ENCODE measurements around the gene IPCEF1.
"Not testable (repeated sequence)": the region's sequence is repeated elsewhere in the genome, so short reads cannot be mapped to it uniquely, and the experiment has no call there.

Gene IPCEF1

DNA sequence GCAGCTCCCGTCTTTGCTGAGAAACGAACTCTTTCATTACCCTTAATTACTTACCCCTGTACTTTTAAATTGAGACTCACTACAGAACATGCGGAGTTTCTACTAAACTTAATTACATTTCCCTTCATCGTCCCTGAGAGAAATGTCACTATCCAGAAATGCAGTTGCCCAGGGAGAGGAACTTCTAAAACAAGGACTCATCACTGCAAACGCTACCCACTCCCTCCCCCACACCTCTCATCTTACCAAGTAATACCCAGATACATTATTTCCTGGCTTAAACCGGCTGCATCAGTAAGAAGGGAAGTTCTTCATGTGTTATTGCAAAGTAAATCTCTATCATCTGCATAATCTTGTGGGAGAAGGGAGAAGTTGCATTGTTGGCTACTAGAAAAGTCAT lies 138.3 kb downstream of the IPCEF1 start:
- DNase-seq = peak in 1 of 5 experiments; percentile 20

DNA sequence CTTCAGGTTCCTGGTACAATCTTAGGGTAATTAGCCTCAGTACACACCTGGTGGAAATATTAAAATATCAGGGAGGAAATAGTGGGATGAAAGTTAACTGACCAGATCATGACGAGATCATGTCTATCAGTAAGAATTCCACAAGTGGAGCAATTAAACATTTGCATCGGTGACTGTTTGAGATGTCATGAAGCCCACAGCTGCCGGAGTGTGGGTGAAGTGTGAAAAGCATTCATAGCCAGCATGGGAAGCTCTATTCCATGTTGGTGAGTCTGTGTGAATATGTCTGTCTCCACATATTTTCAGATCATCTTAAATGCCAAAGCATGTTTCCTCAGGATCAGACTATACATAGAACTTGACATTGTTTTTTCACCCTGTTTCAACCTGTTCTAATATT lies 142.8 kb downstream of the IPCEF1 start:
- no peak for DNase-seq

DNA sequence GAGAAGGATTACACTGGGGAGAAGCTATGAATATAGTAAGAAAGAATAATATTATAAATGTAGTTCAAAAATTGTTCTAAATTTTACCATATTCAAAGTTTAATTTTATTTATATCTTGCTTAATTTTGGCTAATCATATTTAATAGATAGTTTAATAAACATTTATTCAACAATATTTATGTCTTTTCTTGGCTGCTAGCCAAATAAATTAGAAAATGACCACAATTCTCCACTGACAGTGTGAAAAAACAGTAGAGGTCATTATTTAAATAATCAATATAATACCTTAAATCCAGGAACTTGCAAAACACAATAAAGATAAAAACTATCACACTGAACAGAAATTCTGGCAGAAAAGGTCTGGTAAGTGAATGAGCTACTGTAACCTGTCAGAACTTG lies 145.9 kb downstream of the IPCEF1 start:
- DNase-seq = no peak

DNA sequence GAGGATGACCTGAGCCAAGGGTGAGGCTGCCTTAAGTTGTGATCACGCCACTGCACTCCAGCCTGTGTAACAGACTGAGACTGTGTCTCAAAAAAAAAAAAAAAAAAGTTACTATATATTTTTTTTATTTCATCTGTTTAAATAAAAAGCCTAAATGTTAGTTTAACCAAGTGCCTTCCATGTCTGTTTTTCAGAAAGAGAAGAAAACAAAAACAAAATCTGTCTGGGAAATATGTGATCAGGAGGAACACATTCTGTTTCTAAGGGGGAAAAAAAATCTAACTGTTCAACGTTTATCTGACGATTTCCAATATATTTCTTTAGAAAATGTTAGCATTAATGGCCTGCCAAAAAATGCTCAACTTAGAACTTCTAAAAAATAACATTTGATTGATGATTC lies 147.0 kb downstream of the IPCEF1 start:
- no peak for DNase-seq

DNA sequence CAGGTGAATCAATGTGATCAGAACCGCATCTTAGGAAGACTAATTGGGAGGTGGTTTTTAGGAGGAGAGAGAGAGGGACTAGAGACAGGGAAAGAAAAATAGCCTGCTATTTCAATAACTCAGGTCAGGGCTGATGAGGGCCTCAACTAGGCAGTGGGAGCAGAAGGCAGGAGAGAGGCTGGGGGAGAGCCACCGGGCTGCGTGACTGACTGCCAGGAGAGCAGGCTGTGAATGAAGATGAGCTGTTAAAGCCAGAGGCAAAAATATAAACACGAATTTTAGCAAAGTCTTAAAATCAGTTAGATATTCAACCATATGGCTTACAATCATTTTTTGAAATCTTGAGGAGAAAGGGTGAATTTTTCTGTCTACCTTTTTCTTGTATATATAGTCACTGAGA lies 149.6 kb downstream of the IPCEF1 start:
- DNase-seq = no peak

GRCh38 chr6:154206141-154206540 lies 150.5 kb downstream of the IPCEF1 start:
- DNase-seq = no peak

DNA sequence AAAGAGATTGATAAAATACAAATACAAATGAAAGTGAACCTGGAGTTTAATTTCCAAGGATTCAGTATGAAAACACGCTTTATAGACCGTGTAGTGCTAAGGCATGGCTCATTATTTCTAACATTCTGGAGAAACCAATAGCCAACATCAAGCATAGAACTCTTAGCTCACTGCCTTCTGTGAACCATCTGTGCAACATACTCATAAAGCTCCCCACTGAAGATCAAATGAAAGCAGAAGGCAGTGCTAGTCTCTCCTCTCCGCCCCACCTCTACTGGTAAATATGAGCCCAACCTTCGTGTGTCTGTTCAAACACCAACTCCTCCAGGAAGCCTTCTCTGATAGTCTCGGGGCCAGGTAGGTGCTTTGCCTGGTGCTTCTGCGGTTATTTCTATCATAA lies 153.6 kb downstream of the IPCEF1 start:
- no peak for DNase-seq

DNA sequence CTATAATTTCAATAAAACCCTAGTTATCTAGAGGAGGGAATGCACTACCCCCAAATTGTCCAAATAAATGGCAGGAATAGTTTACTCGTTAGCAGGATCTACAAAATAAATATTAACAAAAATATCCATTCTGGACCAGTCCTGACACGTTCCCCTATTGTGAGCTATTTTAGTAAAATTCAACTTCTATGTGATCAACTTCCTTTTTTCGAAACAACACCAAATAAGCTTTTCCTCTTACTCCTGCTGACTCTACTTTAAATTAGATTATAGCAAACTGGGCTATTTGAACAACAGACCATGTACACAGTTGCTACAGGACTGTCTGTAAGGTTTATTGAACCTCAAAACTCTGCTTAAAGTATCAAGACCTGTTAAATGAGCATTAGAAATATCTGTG lies 154.3 kb downstream of the IPCEF1 start:
- DNase-seq = no peak

- not testable (repeated sequence) for DNase-seq
These were observed 154.9 kb downstream of the IPCEF1 start for GRCh38 chr6:154201688-154202087.

- DNase-seq = no peak
These were observed 159.3 kb downstream of the IPCEF1 start for GRCh38 chr6:154197196-154197860.

DNA sequence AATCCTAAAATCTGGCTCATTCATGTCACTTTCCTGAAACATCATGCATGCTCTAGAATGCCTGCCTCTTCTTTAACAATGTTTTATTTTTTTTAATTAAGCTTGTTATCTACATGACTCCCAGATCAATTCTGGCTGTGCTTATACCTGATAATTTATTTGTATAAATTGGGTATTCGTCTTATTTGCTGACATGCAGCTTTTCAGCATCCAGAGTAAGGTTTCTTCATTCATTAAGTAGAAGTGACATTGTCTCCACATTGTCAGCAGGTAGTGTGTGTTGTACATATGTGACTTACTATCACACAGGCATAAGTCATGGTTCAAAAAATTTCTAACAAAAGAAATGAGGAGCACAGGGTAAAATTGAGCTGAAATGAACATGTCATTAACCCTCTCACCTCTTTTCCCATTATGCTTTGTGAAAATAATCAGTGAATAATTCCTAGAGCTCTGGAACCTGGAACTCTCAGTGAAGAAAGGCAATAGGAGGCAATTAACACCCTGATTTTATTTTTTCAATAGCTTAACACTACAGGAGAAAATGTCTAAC lies 160.2 kb downstream of the IPCEF1 start:
- no peak for DNase-seq

GRCh38 chr6:154187714-154188113 lies 168.9 kb downstream of the IPCEF1 start:
- DNase-seq = peak in 1 of 5 experiments; percentile 3

DNA sequence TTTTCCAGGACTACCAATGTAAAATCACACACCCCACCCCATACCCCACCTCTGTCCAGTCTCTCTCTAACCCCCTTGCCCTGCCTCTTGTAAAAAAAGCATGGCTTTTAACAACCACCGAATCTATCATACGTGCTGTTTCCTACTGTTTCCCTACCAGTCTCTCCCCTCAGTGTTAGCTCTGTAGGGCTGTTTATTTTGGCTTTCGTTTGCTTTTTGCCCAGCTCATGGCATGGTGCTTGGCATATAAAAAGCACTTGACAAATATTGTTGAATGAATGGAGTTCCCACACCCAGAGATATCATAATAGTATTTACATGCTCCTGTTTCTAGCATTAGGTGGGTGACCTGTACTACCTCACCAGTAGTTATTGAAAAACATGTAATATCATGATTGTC lies 169.4 kb downstream of the IPCEF1 start:
- DNase-seq = no peak

DNA sequence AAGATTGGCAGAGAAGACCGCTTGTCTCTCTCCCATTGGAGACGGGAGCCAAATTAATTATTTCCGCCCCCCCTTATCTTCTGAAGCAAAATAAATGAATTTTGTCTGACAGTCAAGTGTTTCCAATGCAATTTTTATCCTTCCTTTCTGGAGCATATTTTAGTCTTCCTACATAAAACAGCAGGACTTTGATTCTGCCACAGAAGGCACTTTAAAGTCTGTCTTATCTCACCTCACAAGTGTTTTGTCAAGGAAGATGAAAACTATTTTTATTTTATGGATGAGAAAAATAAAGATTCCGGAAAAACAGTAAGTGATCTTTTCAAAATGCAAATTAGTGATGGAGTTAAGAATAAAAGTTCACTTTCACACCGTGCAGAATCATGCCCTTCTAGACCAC lies 177.2 kb downstream of the IPCEF1 start:
- DNase-seq = no peak

DNA sequence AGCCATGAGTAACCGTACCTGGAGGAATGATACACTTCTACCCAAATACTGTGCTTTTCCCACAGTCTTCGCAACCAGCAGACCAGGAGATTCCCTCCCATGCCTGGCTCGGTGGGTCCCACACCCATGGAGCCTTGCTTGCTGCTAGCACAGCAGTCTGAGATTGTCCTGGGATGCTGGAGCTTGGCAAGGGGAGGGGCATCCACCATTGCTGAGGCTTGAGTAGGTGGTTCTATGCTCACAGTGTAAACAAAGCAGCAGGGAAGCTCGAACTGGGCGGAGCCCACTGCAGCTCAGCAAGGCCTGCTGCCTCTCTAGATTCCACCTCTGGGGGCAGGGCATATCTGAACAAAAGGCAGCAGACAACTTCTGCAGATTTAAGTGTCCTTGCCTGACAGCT lies 184.2 kb downstream of the IPCEF1 start:
- DNase-seq = not testable (repeated sequence)

DNA sequence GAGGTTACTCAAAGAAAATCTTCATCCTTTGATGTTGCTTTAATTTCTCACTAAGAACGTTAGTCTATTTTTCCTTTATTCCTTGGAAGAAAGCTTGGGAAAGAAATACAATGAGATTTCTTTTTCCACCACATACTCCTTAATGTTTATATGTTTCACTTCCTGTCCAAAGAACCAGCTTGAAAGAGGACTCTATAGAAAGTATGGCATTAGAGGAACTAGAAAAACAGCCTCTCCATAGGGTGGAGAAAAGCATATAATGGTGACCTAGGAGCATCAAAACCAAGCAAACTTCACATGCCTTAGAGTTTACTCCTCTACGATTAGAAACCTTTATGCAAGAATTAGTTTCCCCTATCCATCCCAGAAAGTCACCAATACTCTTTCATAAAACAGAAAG lies 186.5 kb downstream of the IPCEF1 start:
- DNase-seq = no peak

GRCh38 chr6:154169193-154169847 lies 187.3 kb downstream of the IPCEF1 start:
- no peak for DNase-seq

- no peak for DNase-seq
These were observed 189.5 kb downstream of the IPCEF1 start for GRCh38 chr6:154167126-154167525.

DNA sequence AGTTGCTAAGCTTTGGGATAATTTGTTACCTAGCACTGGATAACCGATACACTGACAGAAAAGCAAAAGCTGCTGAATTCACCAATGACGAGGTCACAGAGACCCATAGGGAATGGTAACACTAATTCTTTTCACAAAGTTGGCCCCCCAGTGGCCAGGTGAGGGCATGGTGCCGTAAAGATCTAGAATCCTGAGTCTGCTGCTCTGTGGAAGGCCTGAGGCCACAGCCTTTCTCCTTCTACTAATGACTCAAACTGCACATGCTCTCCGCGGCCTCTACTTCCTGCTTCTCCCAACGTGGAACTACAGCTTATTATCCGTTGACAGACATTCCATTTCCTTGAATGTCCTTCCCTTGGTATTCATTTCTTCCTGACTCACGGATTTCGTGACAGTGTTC lies 190.5 kb downstream of the IPCEF1 start:
- no peak for DNase-seq

DNA sequence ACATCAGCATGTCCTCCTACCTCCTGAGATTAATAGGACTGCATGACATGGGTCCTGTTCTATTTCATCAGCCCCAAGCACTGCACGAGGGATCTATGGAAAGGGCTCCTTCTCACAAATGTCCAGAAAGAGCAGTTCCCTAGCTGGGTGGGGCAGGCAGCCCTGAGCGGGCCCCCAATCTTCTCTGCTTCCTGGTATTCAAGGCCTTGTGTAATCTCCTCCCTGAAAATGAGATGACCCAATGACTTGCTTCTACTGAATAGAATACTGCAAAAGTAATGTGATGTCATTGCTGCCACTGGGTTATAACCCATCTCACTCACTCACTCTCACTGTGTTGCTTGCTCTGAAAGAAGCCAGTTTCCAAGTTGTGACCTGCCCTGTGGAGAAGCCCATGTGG lies 191.1 kb downstream of the IPCEF1 start:
- DNase-seq = no peak

- no peak for DNase-seq
These were observed 192.2 kb downstream of the IPCEF1 start for GRCh38 chr6:154164397-154164796.

- DNase-seq = no peak
These were observed 194.9 kb downstream of the IPCEF1 start for GRCh38 chr6:154161689-154162088.

DNA sequence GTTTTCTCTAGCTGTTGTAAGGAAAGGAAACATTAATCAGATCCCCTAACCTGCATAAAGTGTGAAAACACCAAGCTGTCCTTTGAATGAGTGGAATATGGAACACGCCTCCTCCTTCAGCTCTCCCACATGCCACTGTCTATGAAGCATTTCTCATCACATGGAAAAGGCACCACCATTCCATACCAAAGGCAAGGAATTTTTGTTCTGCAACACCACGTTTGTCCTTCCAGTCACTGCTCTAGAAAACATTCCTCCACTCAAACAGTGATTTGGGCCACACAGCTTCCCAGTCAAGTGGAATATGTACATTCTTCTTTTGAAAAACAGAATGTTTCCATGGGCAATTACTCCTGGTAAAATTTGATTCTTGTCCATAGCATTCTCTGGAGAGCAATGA lies 197.5 kb downstream of the IPCEF1 start:
- DNase-seq = no peak

- no peak for DNase-seq
These were observed 198.9 kb downstream of the IPCEF1 start for GRCh38 chr6:154157706-154158105.
